ENCODE results near the gene NUDT4.

GRCh38 chr12:93442411-93443340, 65.0 kb downstream of the NUDT4 start:
- TF ChIP-seq CTCF (conservative IDR thresholded peaks at IDR 0.05; ENCODE audit: low read depth, low read length) (no peak), EZH2 (IDR thresholded peaks at IDR 0.05; ENCODE audit: low read length, unreplicated experiment) (no peak)

All from PC-3 (cell line).